GM18505 (cell line): Measurements from ENCODE around the gene CTBS.
A peak's percentile ranks its signal among the peaks of the same experiment; 100 is the strongest.
"Not testable (repeated sequence)": the region's sequence is repeated elsewhere in the genome, so short reads cannot be mapped to it uniquely, and the experiment has no call there.

Experiments used
- ATAC-seq: cut with Tn5 transposase; IDR thresholded peaks from one replicate; pipeline ENCODE4 v1.9.1; 2021; ENCODE audit not compliant: unreplicated experiment
- POLR2A ChIP-seq: IDR thresholded peaks from 4 replicates; pipeline ENCODE4 v1.6.1; 2011; ENCODE audit warnings: borderline replicate concordance; ENCODE audit not compliant: insufficient read depth, insufficient read length; ENCODE audit errors: extremely low read depth

CTBS gene

GRCh38 chr1:84600796-84601195 lies 26.6 kb upstream of the CTBS start:
- no peak for TF ChIP-seq POLR2A
- ATAC-seq = no peak

GRCh38 chr1:84598846-84599741 lies 24.9 kb upstream of the CTBS start:
- ATAC-seq = peak; percentile 83
- TF ChIP-seq POLR2A = no peak

GRCh38 chr1:84598418-84598817 lies 24.2 kb upstream of the CTBS start:
- no peak for ATAC-seq
- TF ChIP-seq POLR2A = no peak

GRCh38 chr1:84597011-84597410 lies 22.8 kb upstream of the CTBS start:
- no peak for TF ChIP-seq POLR2A
- no peak for ATAC-seq

- not testable (repeated sequence) for ATAC-seq
Measured at GRCh38 chr1:84594959-84595358, 20.7 kb upstream of the CTBS start.

- ATAC-seq = no peak
- no peak for TF ChIP-seq POLR2A
Measured at GRCh38 chr1:84587099-84587498, 12.9 kb upstream of the CTBS start.

- TF ChIP-seq POLR2A = no peak
Measured at GRCh38 chr1:84585803-84586202, 11.6 kb upstream of the CTBS start.

GRCh38 chr1:84584126-84584525 lies 9.9 kb upstream of the CTBS start:
- TF ChIP-seq POLR2A = no peak
- no peak for ATAC-seq

More at GRCh38 chr1:84585803-84586202, 11.6 kb upstream of the CTBS start:
- ATAC-seq = no peak

GRCh38 chr1:84583648-84584047 lies 9.4 kb upstream of the CTBS start:
- no peak for TF ChIP-seq POLR2A
- ATAC-seq = no peak

- no peak for TF ChIP-seq POLR2A
- ATAC-seq = peak; percentile 52
Measured at GRCh38 chr1:84582802-84583587, 8.8 kb upstream of the CTBS start.

- ATAC-seq = no peak
- TF ChIP-seq POLR2A = no peak
Measured at GRCh38 chr1:84581648-84582047, 7.4 kb upstream of the CTBS start.

- TF ChIP-seq POLR2A = no peak
- ATAC-seq = no peak
Measured at GRCh38 chr1:84574936-84575335, 696 bp upstream of the CTBS start.

GRCh38 chr1:84573481-84573966 lies 716 bp downstream of the CTBS start:
- no peak for ATAC-seq
- TF ChIP-seq POLR2A = no peak

GRCh38 chr1:84571150-84571535 lies 3.1 kb downstream of the CTBS start:
- no peak for ATAC-seq
- no peak for TF ChIP-seq POLR2A

GRCh38 chr1:84570436-84571149 lies 3.6 kb downstream of the CTBS start:
- ATAC-seq = no peak
- no peak for TF ChIP-seq POLR2A
